ENCODE measurements around the gene TMEM161A.
A peak's percentile ranks its signal among the peaks of the same experiment; 100 is the strongest.
"Not testable (repeated sequence)": the region's sequence is repeated elsewhere in the genome, so short reads cannot be mapped to it uniquely, and the experiment has no call there.

Gene TMEM161A

GRCh38 chr19:19155495-19156219 is 17.4 kb upstream of the TMEM161A start:
- no peak for DNase-seq (ENCODE audit: low spot score)

GRCh38 chr19:19154768-19155494 is 16.7 kb upstream of the TMEM161A start:
- DNase-seq (ENCODE audit: low spot score): no peak

- DNase-seq (ENCODE audit: low spot score): no peak
Observed at GRCh38 chr19:19152668-19153384, 14.5 kb upstream of the TMEM161A start.

- no peak for DNase-seq (ENCODE audit: low spot score)
Observed at GRCh38 chr19:19151418-19151817, 13.1 kb upstream of the TMEM161A start.

- DNase-seq (ENCODE audit: low spot score): no peak
Observed at GRCh38 chr19:19149435-19149834, 11.2 kb upstream of the TMEM161A start.

- not testable (repeated sequence) for DNase-seq (ENCODE audit: low spot score)
Observed at GRCh38 chr19:19148504-19148903, 10.2 kb upstream of the TMEM161A start.

GRCh38 chr19:19147344-19147743 is 9.1 kb upstream of the TMEM161A start:
- no peak for DNase-seq (ENCODE audit: low spot score)

- no peak for DNase-seq (ENCODE audit: low spot score)
Observed at GRCh38 chr19:19146865-19147264, 8.6 kb upstream of the TMEM161A start.

- peak; percentile 89 for DNase-seq (ENCODE audit: low spot score)
Observed at GRCh38 chr19:19145684-19146608, 7.7 kb upstream of the TMEM161A start.

- no peak for DNase-seq (ENCODE audit: low spot score)
Observed at GRCh38 chr19:19145281-19145680, 7.0 kb upstream of the TMEM161A start.

GRCh38 chr19:19142347-19142746 is 4.1 kb upstream of the TMEM161A start:
- no peak for DNase-seq (ENCODE audit: low spot score)

GRCh38 chr19:19140476-19140875 is 2.2 kb upstream of the TMEM161A start:
- DNase-seq (ENCODE audit: low spot score): no peak

GRCh38 chr19:19139876-19140229 is 1.6 kb upstream of the TMEM161A start:
- no peak for DNase-seq (ENCODE audit: low spot score)

GRCh38 chr19:19137556-19138108 is 646 bp downstream of the TMEM161A start:
- no peak for DNase-seq (ENCODE audit: low spot score)

GRCh38 chr19:19135713-19136112 is 2.6 kb downstream of the TMEM161A start:
- DNase-seq (ENCODE audit: low spot score): not testable (repeated sequence)

GRCh38 chr19:19134687-19135158 is 3.6 kb downstream of the TMEM161A start:
- no peak for DNase-seq (ENCODE audit: low spot score)

GRCh38 chr19:19133985-19134384 is 4.3 kb downstream of the TMEM161A start:
- no peak for DNase-seq (ENCODE audit: low spot score)

GRCh38 chr19:19132912-19133311 is 5.4 kb downstream of the TMEM161A start:
- no peak for DNase-seq (ENCODE audit: low spot score)

- DNase-seq (ENCODE audit: low spot score): no peak
Observed at GRCh38 chr19:19131989-19132388, 6.3 kb downstream of the TMEM161A start.

GRCh38 chr19:19126102-19126501 is 12.2 kb downstream of the TMEM161A start:
- no peak for DNase-seq (ENCODE audit: low spot score)

- DNase-seq (ENCODE audit: low spot score): no peak
Observed at GRCh38 chr19:19123386-19123785, 14.9 kb downstream of the TMEM161A start.

All from left forelimb (tissue), 1 donor.